Liver (tissue), 9 donors: ENCODE results near the gene CA10. TPM values are rescaled to one million over a fixed set of nuclear protein-coding genes. Genes with fewer than 3 reads are reported as not detected.

ENCODE experiments used
- DNase-seq: peaks from one replicate; pipeline ENCODE4 v3.0.0-alpha.2; 2017; ENCODE audit warnings: low spot score
- H3K27ac ChIP-seq, 2 donors: one replicate each; pipeline ENCODE4 v1.7.0; 2013; ENCODE audit warnings: inconsistent platforms in 2 of 2, low read length in 2 of 2, control low read depth in 1 of 2, low read depth in 1 of 2, mild to moderate bottlenecking in 1 of 2
- H3K27me3 ChIP-seq, 4 donors: one replicate each; pipeline versions ENCODE4 v1.6.1 to v1.7.0; 2013; ENCODE audit warnings: low read length in 3 of 4, inconsistent platforms in 1 of 4, mild to moderate bottlenecking in 1 of 4, moderate library complexity in 1 of 4; ENCODE audit not compliant: control insufficient read depth in 4 of 4, insufficient read depth in 4 of 4
- H3K36me3 ChIP-seq, 4 donors: one replicate each; pipeline versions ENCODE4 v1.6.1 to v1.7.0; 2013; ENCODE audit warnings: low read length in 3 of 4, mild to moderate bottlenecking in 3 of 4, low read depth in 1 of 4, moderate library complexity in 1 of 4; ENCODE audit not compliant: control insufficient read depth in 4 of 4, insufficient read depth in 3 of 4
- H3K4me1 ChIP-seq, 4 donors: one replicate each; pipeline versions ENCODE4 v1.6.1 to v1.7.0; 2013; ENCODE audit warnings: low read length in 3 of 4, mild to moderate bottlenecking in 3 of 4, moderate library complexity in 1 of 4; ENCODE audit not compliant: control insufficient read depth in 4 of 4, insufficient read depth in 4 of 4
- H3K4me3 ChIP-seq, 3 donors: one replicate each; pipeline versions ENCODE4 v1.6.1 to v1.7.0; 2013; ENCODE audit warnings: low read length in 3 of 3, control low read depth in 1 of 3, low read depth in 1 of 3, mild to moderate bottlenecking in 1 of 3
- H3K9ac ChIP-seq, 2 donors: one replicate each; pipeline ENCODE4 v1.7.0; 2013; ENCODE audit warnings: low read length in 2 of 2, mild to moderate bottlenecking in 2 of 2, moderate library complexity in 2 of 2, control low read depth in 1 of 2, low read depth in 1 of 2
- H3K9me3 ChIP-seq, 4 donors: one replicate each; pipeline versions ENCODE4 v1.6.1 to v1.7.0; 2013; ENCODE audit warnings: low read length in 3 of 4; ENCODE audit not compliant: control insufficient read depth in 4 of 4
- CTCF ChIP-seq: fragments of 150-350 bp; IDR thresholded peaks from 2 replicates; pipeline ENCODE4 v1.5.1; 2017; ENCODE audit warnings: improper control_type of control experiment, low read depth, low read length; ENCODE audit not compliant: missing input control
- EGR1 ChIP-seq, 2 donors: IDR thresholded peaks; 2 replicates each; pipeline ENCODE4 v1.6.1; 2016 to 2018; ENCODE audit warnings: antibody characterized with exemption in 2 of 2, low read depth in 2 of 2
- FOXA1 ChIP-seq: IDR thresholded peaks from 2 replicates; pipeline ENCODE4 v1.6.1; 2016; ENCODE audit warnings: antibody characterized with exemption
- FOXA2 ChIP-seq: IDR thresholded peaks from 2 replicates; pipeline ENCODE4 v1.6.1; 2016; ENCODE audit warnings: antibody characterized with exemption
- GABPA ChIP-seq, 2 donors: IDR thresholded peaks in 1 of 2; conservative IDR thresholded peaks in 1 of 2; 2 replicates each; pipeline ENCODE4 v1.6.1; 2016; ENCODE audit warnings: antibody characterized with exemption in 2 of 2, mild to moderate bottlenecking in 1 of 2, moderate library complexity in 1 of 2
- HNF4A ChIP-seq, 2 donors: conservative IDR thresholded peaks; 2 replicates each; pipeline ENCODE4 v1.6.1; 2016; ENCODE audit warnings: antibody characterized with exemption in 2 of 2, mild to moderate bottlenecking in 2 of 2
- HNF4G ChIP-seq: IDR thresholded peaks from 2 replicates; pipeline ENCODE4 v1.6.1; 2016; ENCODE audit warnings: antibody characterized with exemption
- JUND ChIP-seq, 2 donors: IDR thresholded peaks; 2 replicates each; pipeline ENCODE4 v1.6.1; 2016; ENCODE audit warnings: antibody characterized with exemption in 2 of 2
- MAX ChIP-seq: IDR thresholded peaks from 2 replicates; pipeline ENCODE4 v1.6.1; 2016; ENCODE audit warnings: antibody characterized with exemption
- NR2F2 ChIP-seq: IDR thresholded peaks from 2 replicates; pipeline ENCODE4 v1.6.1; 2016; ENCODE audit warnings: antibody characterized with exemption
- RAD21 ChIP-seq, 2 donors: IDR thresholded peaks; 2 replicates each; pipeline ENCODE4 v1.6.1; 2016; ENCODE audit warnings: antibody characterized with exemption in 2 of 2, mild to moderate bottlenecking in 2 of 2
- REST ChIP-seq: IDR thresholded peaks from 2 replicates; pipeline ENCODE4 v1.6.1; 2016; ENCODE audit warnings: antibody characterized with exemption, mild to moderate bottlenecking
- RXRA ChIP-seq, 2 donors: IDR thresholded peaks; 2 replicates each; pipeline ENCODE4 v1.6.1; 2017 to 2018; ENCODE audit warnings: antibody characterized with exemption in 2 of 2, mild to moderate bottlenecking in 1 of 2
- SP1 ChIP-seq: IDR thresholded peaks from 2 replicates; pipeline ENCODE4 v1.6.1; 2018; ENCODE audit warnings: antibody characterized with exemption, mild to moderate bottlenecking
- TAF1 ChIP-seq: conservative IDR thresholded peaks from 2 replicates; pipeline ENCODE4 v1.6.1; 2016; ENCODE audit warnings: antibody characterized with exemption, mild to moderate bottlenecking
- YY1 ChIP-seq: IDR thresholded peaks from 2 replicates; pipeline ENCODE4 v1.6.1; 2016; ENCODE audit warnings: antibody characterized with exemption, mild to moderate bottlenecking
- WGBS: extraction: QIAGEN DNeasy Blood & Tissue Kit; methylation state at CpG from one replicate; pipeline ENCODE4 v1.1.7; 2013; 5-methylcytosine and 5-hydroxymethylcytosine counted together
- polyA plus RNA-seq, 2 donors: library from polyadenylated mRNA; stranded (reverse) in 1 of 2; unstranded in 1 of 2; fragments of 200-250 nt in 1 of 2; fragments of >200 nt in 1 of 2; fragmentation: Nextera tagmentation in 1 of 2; extraction: Ambion mirVana in 1 of 2; gene quantifications; one replicate each; pipeline versions ENCODE4 v1.2.1 to v1.2.3, GENCODE V29; 2013 to 2015
- total RNA-seq, 2 donors: library from RNA; depleted of rRNA; stranded (reverse); fragments of >200 nt; gene quantifications; one replicate each; pipeline ENCODE4 v1.2.3, GENCODE V29; 2014
- TF ChIP-seq, protein P1 (sequence below): IDR thresholded peaks from 2 replicates; pipeline ENCODE4 v1.6.1; 2016; ENCODE audit warnings: antibody characterized with exemption
- TF ChIP-seq, protein P2 (sequence below): IDR thresholded peaks from 2 replicates; pipeline ENCODE4 v1.6.1; 2016; ENCODE audit warnings: antibody characterized with exemption
- donor health status: healthy.
- donor health status: healthy.
- donor health status: healthy.
- donor health status: healthy.
- donor health status: healthy.

CA10 gene
- total and polyA plus RNA-seq, 4 donors: 0.05 TPM; not detected in 3

DNA sequence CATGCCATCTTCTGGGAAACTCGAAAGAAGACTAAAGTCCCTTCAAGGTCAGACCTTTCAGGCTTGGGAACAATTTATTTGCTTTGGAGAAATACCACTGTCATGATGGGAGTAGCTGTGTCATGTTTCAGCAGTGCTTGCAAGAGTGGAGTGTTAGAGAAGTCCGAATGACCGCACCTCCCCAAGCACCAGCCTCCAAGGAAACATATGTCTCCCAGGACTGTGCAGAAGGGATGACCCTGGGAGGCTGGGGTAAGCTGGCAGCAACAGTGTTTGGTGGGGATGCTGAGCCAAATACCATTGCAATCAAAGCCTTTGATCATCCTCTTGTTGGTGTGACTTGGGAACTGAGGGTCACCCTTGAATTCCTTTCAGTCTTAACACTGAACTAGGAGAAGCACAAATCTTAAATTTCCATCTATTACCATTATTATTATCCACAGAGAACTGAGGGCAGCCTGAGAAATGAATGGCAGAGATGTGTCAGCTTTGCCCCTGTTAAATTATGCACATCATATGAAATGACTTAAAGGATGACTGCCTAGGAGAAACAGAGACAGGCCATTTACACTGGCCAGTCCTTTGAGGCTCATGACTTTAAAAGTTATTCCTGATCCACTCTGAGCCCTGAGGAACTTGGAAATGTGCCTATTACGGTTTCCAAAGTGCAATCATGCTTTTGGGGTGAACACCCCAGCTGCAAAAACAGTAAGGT is 244.9 kb downstream of the CA10 start:
- TF ChIP-seq FOXA2 (no peak), YY1 (no peak), SP1 (no peak), FOXA1 (no peak), MAX (no peak), NR2F2 (no peak), CTCF (no peak), RXRA (IDR thresholded peaks at IDR 0.05) (no peak), HNF4G (no peak), RAD21 (IDR thresholded peaks at IDR 0.05) (no peak), REST (no peak), GABPA (IDR thresholded peaks at IDR 0.05 in 1 of 2, conservative IDR thresholded peaks at IDR 0.05 in 1 of 2) (no peak), EGR1 (IDR thresholded peaks at IDR 0.05; ENCODE audit: low read depth in 2 of 2) (no peak), HNF4A (conservative IDR thresholded peaks at IDR 0.05) (no peak), TAF1 (no peak), JUND (IDR thresholded peaks at IDR 0.05) (no peak)
- TF ChIP-seq, protein P1, sequence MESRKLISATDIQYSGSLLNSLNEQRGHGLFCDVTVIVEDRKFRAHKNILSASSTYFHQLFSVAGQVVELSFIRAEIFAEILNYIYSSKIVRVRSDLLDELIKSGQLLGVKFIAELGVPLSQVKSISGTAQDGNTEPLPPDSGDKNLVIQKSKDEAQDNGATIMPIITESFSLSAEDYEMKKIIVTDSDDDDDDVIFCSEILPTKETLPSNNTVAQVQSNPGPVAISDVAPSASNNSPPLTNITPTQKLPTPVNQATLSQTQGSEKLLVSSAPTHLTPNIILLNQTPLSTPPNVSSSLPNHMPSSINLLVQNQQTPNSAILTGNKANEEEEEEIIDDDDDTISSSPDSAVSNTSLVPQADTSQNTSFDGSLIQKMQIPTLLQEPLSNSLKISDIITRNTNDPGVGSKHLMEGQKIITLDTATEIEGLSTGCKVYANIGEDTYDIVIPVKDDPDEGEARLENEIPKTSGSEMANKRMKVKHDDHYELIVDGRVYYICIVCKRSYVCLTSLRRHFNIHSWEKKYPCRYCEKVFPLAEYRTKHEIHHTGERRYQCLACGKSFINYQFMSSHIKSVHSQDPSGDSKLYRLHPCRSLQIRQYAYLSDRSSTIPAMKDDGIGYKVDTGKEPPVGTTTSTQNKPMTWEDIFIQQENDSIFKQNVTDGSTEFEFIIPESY: no peak
- TF ChIP-seq, protein P2, sequence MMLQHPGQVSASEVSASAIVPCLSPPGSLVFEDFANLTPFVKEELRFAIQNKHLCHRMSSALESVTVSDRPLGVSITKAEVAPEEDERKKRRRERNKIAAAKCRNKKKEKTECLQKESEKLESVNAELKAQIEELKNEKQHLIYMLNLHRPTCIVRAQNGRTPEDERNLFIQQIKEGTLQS: no peak
- Histone ChIP-seq H3K9me3 (no peaks in the 10 kb centered on the region), H3K4me1 (no peaks in the 10 kb centered on the region), H3K9ac (no peak overlapping the region), H3K27ac (no peak overlapping the region), H3K27me3 (peaks cover 0 to 3% (median 0%) of the 10 kb centered on the region in 4 donors), H3K4me3 (no peak overlapping the region), H3K36me3 (no peaks in the 10 kb centered on the region)
- WGBS: 53% methylated on average over 4 of the region's 4 CpGs
- no peak for DNase-seq
